Immature natural killer cell (primary cell): ENCODE measurements around the gene TTC9. TPM values are rescaled to one million over a fixed set of nuclear protein-coding genes. Genes with fewer than 3 reads are reported as not detected.

ENCODE experiments used
- DNase-seq, 3 donors: peaks; one replicate each; pipeline ENCODE4 v3.0.0; 2022; ENCODE audit warnings: mixed read lengths in 1 of 3
- H3K27ac Mint-ChIP-seq, 6 donors: one replicate each; pipeline ENCODE4 v1.8.0; 2020; ENCODE audit warnings: mixed read lengths in 6 of 6, mild to moderate bottlenecking in 5 of 6, inconsistent platforms in 4 of 6, moderate library complexity in 3 of 6
- H3K27me3 Mint-ChIP-seq, 3 donors: one replicate each; pipeline ENCODE4 v1.8.0; 2020 to 2021; ENCODE audit warnings: low read depth in 3 of 3, mild to moderate bottlenecking in 3 of 3, mixed read lengths in 3 of 3, moderate library complexity in 3 of 3, inconsistent platforms in 1 of 3
- H3K36me3 Mint-ChIP-seq, 3 donors: one replicate each; pipeline ENCODE4 v1.8.0; 2020; ENCODE audit warnings: mixed read lengths in 3 of 3, inconsistent platforms in 2 of 3, mild to moderate bottlenecking in 2 of 3
- H3K4me1 Mint-ChIP-seq, 2 donors: one replicate each; pipeline ENCODE4 v1.8.0; 2020; ENCODE audit warnings: inconsistent platforms in 2 of 2, mild to moderate bottlenecking in 2 of 2, mixed read lengths in 2 of 2, moderate library complexity in 1 of 2
- H3K4me3 Mint-ChIP-seq, 5 donors: one replicate each; pipeline ENCODE4 v1.8.0; 2020; ENCODE audit warnings: mild to moderate bottlenecking in 5 of 5, mixed read lengths in 5 of 5, inconsistent platforms in 3 of 5, moderate library complexity in 3 of 5
- H3K9me3 Mint-ChIP-seq, 6 donors: one replicate each; pipeline ENCODE4 v1.8.0; 2020; ENCODE audit warnings: mild to moderate bottlenecking in 6 of 6, mixed read lengths in 6 of 6, inconsistent platforms in 4 of 6, moderate library complexity in 3 of 6
- polyA plus RNA-seq, 3 donors: library from polyadenylated mRNA; unstranded; fragments of 300-500 nt; fragmentation: Illumina TruSeq; gene quantifications; one replicate each; pipeline ENCODE4 v1.2.3, GENCODE V29; 2021

TTC9 gene
- polyA plus RNA-seq, 3 donors from 2014 or later, result 0.98 to 1.4 (median 1.3) TPM

GRCh38 chr14:70718383-70719118 lies 76.8 kb downstream of the TTC9 start:
- no peak overlapping the region for H3K27ac Mint-ChIP-seq
- no peaks in the 10 kb centered on the region for H3K9me3 Mint-ChIP-seq
- H3K36me3 Mint-ChIP-seq, result no peaks in the 10 kb centered on the region
- H3K4me1 Mint-ChIP-seq, result peaks cover 0 to 3% of the 10 kb centered on the region in 2 donors
- peaks cover 4 to 7% (median 6%) of the 10 kb centered on the region in 3 donors for H3K27me3 Mint-ChIP-seq
- no peak for DNase-seq
- H3K4me3 Mint-ChIP-seq, result no peak overlapping the region

- Mint-ChIP-seq H3K4me1 (no peaks in the 10 kb centered on the region), H3K4me3 (no peak overlapping the region), H3K27ac (no peak overlapping the region), H3K9me3 (no peaks in the 10 kb centered on the region), H3K36me3 (no peaks in the 10 kb centered on the region), H3K27me3 (peaks cover 2 to 4% (median 2%) of the 10 kb centered on the region in 3 donors)
- DNase-seq, result no peak
Observed at GRCh38 chr14:70721542-70721941, 79.8 kb downstream of the TTC9 start.

GRCh38 chr14:70722418-70722817 lies 80.7 kb downstream of the TTC9 start:
- Mint-ChIP-seq H3K36me3 (no peaks in the 10 kb centered on the region), H3K9me3 (no peaks in the 10 kb centered on the region), H3K27ac (no peak overlapping the region), H3K4me3 (no peak overlapping the region), H3K27me3 (peaks cover under 1 to 2% (median 2%) of the 10 kb centered on the region in 3 donors), H3K4me1 (no peaks in the 10 kb centered on the region)
- no peak for DNase-seq

GRCh38 chr14:70723276-70723675 lies 81.6 kb downstream of the TTC9 start:
- DNase-seq, result no peak
- H3K27me3 Mint-ChIP-seq, result peaks cover 0 to 2% (median 2%) of the 10 kb centered on the region in 3 donors
- H3K36me3 Mint-ChIP-seq, result peaks cover 0 to under 1% (median 0%) of the 10 kb centered on the region in 3 donors
- H3K9me3 Mint-ChIP-seq, result no peaks in the 10 kb centered on the region
- no peak overlapping the region for H3K4me3 Mint-ChIP-seq
- H3K27ac Mint-ChIP-seq, result no peak overlapping the region
- no peaks in the 10 kb centered on the region for H3K4me1 Mint-ChIP-seq

GRCh38 chr14:70724110-70724509 lies 82.4 kb downstream of the TTC9 start:
- Mint-ChIP-seq H3K27me3 (peaks cover 0 to 2% (median 2%) of the 10 kb centered on the region in 3 donors), H3K36me3 (peaks cover 0 to 6% (median 1%) of the 10 kb centered on the region in 3 donors), H3K27ac (no peak overlapping the region), H3K4me1 (no peaks in the 10 kb centered on the region), H3K9me3 (no peaks in the 10 kb centered on the region), H3K4me3 (no peak overlapping the region)
- DNase-seq, result no peak

- H3K4me1 Mint-ChIP-seq, result no peaks in the 10 kb centered on the region
- DNase-seq, result no peak
- H3K27me3 Mint-ChIP-seq, result peaks cover 0 to 2% (median 2%) of the 10 kb centered on the region in 3 donors
- H3K27ac Mint-ChIP-seq, result no peak overlapping the region
- H3K36me3 Mint-ChIP-seq, result peaks cover 0 to 6% (median 4%) of the 10 kb centered on the region in 3 donors
- H3K4me3 Mint-ChIP-seq, result no peak overlapping the region
- H3K9me3 Mint-ChIP-seq, result no peaks in the 10 kb centered on the region
Observed at GRCh38 chr14:70724944-70725343, 83.2 kb downstream of the TTC9 start.

Other genes with a start within 250 kb of the TTC9 start
- gene SYNJ2BP, start 224.8 kb upstream of the TTC9 start, polyA plus RNA-seq, result 10 to 100 TPM; 14.0 to 18.3 (median 17.5) TPM
- under 1 TPM in 2 of 3 donors, not detected in 1; 0.07 to 0.30 TPM for gene ADAM21, start 189.7 kb upstream of the TTC9 start, polyA plus RNA-seq
- gene ADAM20, start 106.9 kb upstream of the TTC9 start, polyA plus RNA-seq, result not detected
- gene MED6, start 41.3 kb upstream of the TTC9 start, polyA plus RNA-seq, result 10 to 100 TPM; 21.3 to 37.3 (median 28.5) TPM
- under 1 TPM in 2 of 3 donors, not detected in 1; 0.48 to 0.55 TPM for gene MAP3K9, start 167.6 kb downstream of the TTC9 start, polyA plus RNA-seq